Measurements from ENCODE around the gene HTR2C.
"Not testable (repeated sequence)": the region's sequence is repeated elsewhere in the genome, so short reads cannot be mapped to it uniquely, and the experiment has no call there.

HTR2C gene

GRCh38 chrX:114583646-114584374, at the start of gene HTR2C:
HTR2C (plus strand) TSS chrX:114584086; CDS start chrX:114726937, 142,851 bp downstream.
- Mint-ChIP-seq H3K4me3 (no peak within 1 kb of the TSS), H3K27ac (no peak within 1 kb of the TSS), H3K36me3 (no peaks in the 10 kb centered on the region)

GRCh38 chrX:114580336-114580735, 3.5 kb upstream of the HTR2C start:
- H3K36me3 Mint-ChIP-seq = no peaks in the 10 kb centered on the region
- no peak overlapping the region for H3K27ac Mint-ChIP-seq
- no peaks in the 10 kb centered on the region for H3K9me3 Mint-ChIP-seq (ENCODE audit: low read depth)
- no peaks in the 10 kb centered on the region for H3K4me1 Mint-ChIP-seq (ENCODE audit: low read depth)
- peaks cover 6% of the 10 kb centered on the region for H3K27me3 Mint-ChIP-seq
- H3K4me3 Mint-ChIP-seq = no peak overlapping the region

More at GRCh38 chrX:114583646-114584374, at the start of gene HTR2C:
- no peaks in the 10 kb centered on the region for H3K9me3 Mint-ChIP-seq (ENCODE audit: low read depth)
- peaks cover 6% of the 10 kb centered on the region for H3K27me3 Mint-ChIP-seq
- H3K4me1 Mint-ChIP-seq (ENCODE audit: low read depth) = no peaks in the 10 kb centered on the region

GRCh38 chrX:114581528-114582263, 2.2 kb upstream of the HTR2C start:
- H3K4me1 Mint-ChIP-seq (ENCODE audit: low read depth) = no peaks in the 10 kb centered on the region
- H3K4me3 Mint-ChIP-seq = no peak overlapping the region
- H3K27me3 Mint-ChIP-seq = peaks cover 6% of the 10 kb centered on the region
- no peaks in the 10 kb centered on the region for H3K36me3 Mint-ChIP-seq
- H3K9me3 Mint-ChIP-seq (ENCODE audit: low read depth) = no peaks in the 10 kb centered on the region
- no peak overlapping the region for H3K27ac Mint-ChIP-seq

GRCh38 chrX:114582264-114582632, 1.6 kb upstream of the HTR2C start:
- no peaks in the 10 kb centered on the region for H3K9me3 Mint-ChIP-seq (ENCODE audit: low read depth)
- no peaks in the 10 kb centered on the region for H3K4me1 Mint-ChIP-seq (ENCODE audit: low read depth)
- peaks cover 6% of the 10 kb centered on the region for H3K27me3 Mint-ChIP-seq
- H3K36me3 Mint-ChIP-seq = no peaks in the 10 kb centered on the region
- no peak overlapping the region for H3K4me3 Mint-ChIP-seq
- no peak overlapping the region for H3K27ac Mint-ChIP-seq

- Mint-ChIP-seq H3K9me3 (ENCODE audit: low read depth) (no peaks in the 10 kb centered on the region), H3K27ac (no peak overlapping the region), H3K27me3 (peaks cover 6% of the 10 kb centered on the region), H3K4me3 (no peak overlapping the region), H3K36me3 (no peaks in the 10 kb centered on the region), H3K4me1 (ENCODE audit: low read depth) (no peaks in the 10 kb centered on the region)
Observed at GRCh38 chrX:114582698-114583395, 1.0 kb upstream of the HTR2C start.

GRCh38 chrX:114584375-114584943, 573 bp downstream of the HTR2C start:
- H3K4me1 Mint-ChIP-seq (ENCODE audit: low read depth) = no peaks in the 10 kb centered on the region
- H3K36me3 Mint-ChIP-seq = no peaks in the 10 kb centered on the region
- H3K27me3 Mint-ChIP-seq = peaks cover 5% of the 10 kb centered on the region
- no peak overlapping the region for H3K27ac Mint-ChIP-seq
- H3K4me3 Mint-ChIP-seq = no peak overlapping the region
- no peaks in the 10 kb centered on the region for H3K9me3 Mint-ChIP-seq (ENCODE audit: low read depth)

GRCh38 chrX:114584983-114585842, 1.3 kb downstream of the HTR2C start:
- no peaks in the 10 kb centered on the region for H3K36me3 Mint-ChIP-seq

GRCh38 chrX:114591121-114591520, 7.2 kb downstream of the HTR2C start:
- Mint-ChIP-seq H3K27ac (no peak overlapping the region), H3K9me3 (ENCODE audit: low read depth) (no peaks in the 10 kb centered on the region), H3K27me3 (no peaks in the 10 kb centered on the region), H3K36me3 (no peaks in the 10 kb centered on the region), H3K4me3 (no peak overlapping the region), H3K4me1 (ENCODE audit: low read depth) (no peaks in the 10 kb centered on the region)

More at GRCh38 chrX:114584983-114585842, 1.3 kb downstream of the HTR2C start:
- H3K9me3 Mint-ChIP-seq (ENCODE audit: low read depth) = no peaks in the 10 kb centered on the region
- no peak overlapping the region for H3K4me3 Mint-ChIP-seq
- no peaks in the 10 kb centered on the region for H3K4me1 Mint-ChIP-seq (ENCODE audit: low read depth)
- peaks cover 4% of the 10 kb centered on the region for H3K27me3 Mint-ChIP-seq
- no peak overlapping the region for H3K27ac Mint-ChIP-seq

- no peaks in the 10 kb centered on the region for H3K36me3 Mint-ChIP-seq
- no peaks in the 10 kb centered on the region for H3K27me3 Mint-ChIP-seq
- H3K4me3 Mint-ChIP-seq = no peak overlapping the region
- peaks cover 5% of the 10 kb centered on the region for H3K9me3 Mint-ChIP-seq (ENCODE audit: low read depth)
- H3K27ac Mint-ChIP-seq = no peak overlapping the region
- no peaks in the 10 kb centered on the region for H3K4me1 Mint-ChIP-seq (ENCODE audit: low read depth)
Observed at GRCh38 chrX:114599305-114599704, 15.4 kb downstream of the HTR2C start.

GRCh38 chrX:114599911-114600310, 16.0 kb downstream of the HTR2C start:
- Mint-ChIP-seq H3K4me3 (no peak overlapping the region), H3K27ac (no peak overlapping the region), H3K4me1 (ENCODE audit: low read depth) (no peaks in the 10 kb centered on the region), H3K9me3 (ENCODE audit: low read depth) (peaks cover 5% of the 10 kb centered on the region), H3K36me3 (no peaks in the 10 kb centered on the region), H3K27me3 (no peaks in the 10 kb centered on the region)

GRCh38 chrX:114606619-114607018, 22.7 kb downstream of the HTR2C start:
- not testable (repeated sequence) for H3K27me3 Mint-ChIP-seq; H3K27ac Mint-ChIP-seq; H3K4me1 Mint-ChIP-seq (ENCODE audit: low read depth); H3K4me3 Mint-ChIP-seq; H3K36me3 Mint-ChIP-seq; H3K9me3 Mint-ChIP-seq (ENCODE audit: low read depth)

GRCh38 chrX:114611018-114611619, 27.2 kb downstream of the HTR2C start:
- no peak overlapping the region for H3K4me3 Mint-ChIP-seq
- H3K27ac Mint-ChIP-seq = no peak overlapping the region
- no peaks in the 10 kb centered on the region for H3K9me3 Mint-ChIP-seq (ENCODE audit: low read depth)
- H3K27me3 Mint-ChIP-seq = no peaks in the 10 kb centered on the region
- H3K36me3 Mint-ChIP-seq = no peaks in the 10 kb centered on the region
- no peaks in the 10 kb centered on the region for H3K4me1 Mint-ChIP-seq (ENCODE audit: low read depth)

- Mint-ChIP-seq H3K9me3 (ENCODE audit: low read depth) (no peaks in the 10 kb centered on the region), H3K4me1 (ENCODE audit: low read depth) (no peaks in the 10 kb centered on the region), H3K4me3 (no peak overlapping the region), H3K27ac (no peak overlapping the region), H3K36me3 (no peaks in the 10 kb centered on the region), H3K27me3 (no peaks in the 10 kb centered on the region)
Observed at GRCh38 chrX:114615765-114616164, 31.9 kb downstream of the HTR2C start.

GRCh38 chrX:114619874-114620273, 36.0 kb downstream of the HTR2C start:
- Mint-ChIP-seq H3K27me3 (no peaks in the 10 kb centered on the region), H3K36me3 (no peaks in the 10 kb centered on the region), H3K4me1 (ENCODE audit: low read depth) (no peaks in the 10 kb centered on the region), H3K27ac (no peak overlapping the region), H3K9me3 (ENCODE audit: low read depth) (no peaks in the 10 kb centered on the region), H3K4me3 (no peak overlapping the region)

Measured in activated naive CD8-positive, alpha-beta T cell (primary cell).